Measurements from ENCODE around the gene ATXN1.

DNA sequence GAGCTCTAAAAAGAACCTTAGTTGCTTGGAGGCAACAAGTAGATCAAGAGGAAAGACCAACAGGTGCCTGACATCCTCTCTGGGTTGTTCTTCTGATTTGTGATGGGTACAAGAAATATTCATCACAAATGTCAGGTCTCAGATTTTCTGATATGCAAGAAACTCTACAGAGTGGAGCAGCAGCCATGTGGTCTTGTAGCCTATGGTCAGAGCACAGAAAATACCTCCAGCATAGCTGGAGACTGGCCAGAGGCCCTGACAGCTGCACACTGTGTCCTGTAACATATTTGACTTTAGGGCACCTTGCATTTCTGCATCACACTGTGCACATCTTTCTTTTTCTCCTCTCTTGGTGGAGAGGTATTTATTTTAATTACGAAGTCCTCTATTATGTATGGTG lies 406.6 kb downstream of the ATXN1 start:
- TF ChIP-seq, protein P1, sequence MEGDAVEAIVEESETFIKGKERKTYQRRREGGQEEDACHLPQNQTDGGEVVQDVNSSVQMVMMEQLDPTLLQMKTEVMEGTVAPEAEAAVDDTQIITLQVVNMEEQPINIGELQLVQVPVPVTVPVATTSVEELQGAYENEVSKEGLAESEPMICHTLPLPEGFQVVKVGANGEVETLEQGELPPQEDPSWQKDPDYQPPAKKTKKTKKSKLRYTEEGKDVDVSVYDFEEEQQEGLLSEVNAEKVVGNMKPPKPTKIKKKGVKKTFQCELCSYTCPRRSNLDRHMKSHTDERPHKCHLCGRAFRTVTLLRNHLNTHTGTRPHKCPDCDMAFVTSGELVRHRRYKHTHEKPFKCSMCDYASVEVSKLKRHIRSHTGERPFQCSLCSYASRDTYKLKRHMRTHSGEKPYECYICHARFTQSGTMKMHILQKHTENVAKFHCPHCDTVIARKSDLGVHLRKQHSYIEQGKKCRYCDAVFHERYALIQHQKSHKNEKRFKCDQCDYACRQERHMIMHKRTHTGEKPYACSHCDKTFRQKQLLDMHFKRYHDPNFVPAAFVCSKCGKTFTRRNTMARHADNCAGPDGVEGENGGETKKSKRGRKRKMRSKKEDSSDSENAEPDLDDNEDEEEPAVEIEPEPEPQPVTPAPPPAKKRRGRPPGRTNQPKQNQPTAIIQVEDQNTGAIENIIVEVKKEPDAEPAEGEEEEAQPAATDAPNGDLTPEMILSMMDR (conservative IDR thresholded peaks at IDR 0.05; ENCODE audit: low read length): no peak
- no peak for TF ChIP-seq EZH2phosphoT487 (IDR thresholded peaks at IDR 0.05; ENCODE audit: borderline replicate concordance)

Data from Loucy (cell line).